AG04450 (cell line): ENCODE measurements around the gene ARG1. TPM values are rescaled to one million over a fixed set of nuclear protein-coding genes. Genes with fewer than 3 reads are reported as not detected.
A peak's percentile ranks its signal among the peaks of the same experiment; 100 is the strongest.

Experiments used
- CTCF ChIA-PET: fragments of 300-600, 350-600 bp; formaldehyde crosslinking; extraction: SDS; loops from one replicate; lab custom pipeline; 2022; ENCODE audit warnings: antibody characterized with exemption, inconsistent platforms; lab: Charles Lee
- POLR2A ChIA-PET: fragments of 350-600 bp; formaldehyde crosslinking; extraction: SDS; loops from one replicate; lab custom pipeline; 2021; ENCODE audit warnings: antibody characterized with exemption, inconsistent platforms; lab: Yijun Ruan, JAX
- DNase-seq: peaks from one replicate; pipeline ENCODE4 v3.0.0-alpha.2; 2011; ENCODE audit warnings: low read depth, low spot score
- H3K27ac ChIP-seq: one replicate; pipeline ENCODE4 v1.5.1; 2012; ENCODE audit warnings: low read depth, low read length, control low read depth
- H3K27me3 ChIP-seq: one replicate; pipeline ENCODE4 v1.6.0; 2012; ENCODE audit warnings: low read length; ENCODE audit not compliant: control insufficient read depth, insufficient read depth
- H3K4me3 ChIP-seq: 2 replicates; pipeline ENCODE4 v1.5.1; 2011; ENCODE audit warnings: mild to moderate bottlenecking, low read depth, low read length, control low read depth
- H3K9me3 ChIP-seq: 2 replicates; pipeline ENCODE4 v1.5.1; 2012; ENCODE audit warnings: low read length; ENCODE audit not compliant: control insufficient read depth, insufficient read depth
- polyA plus RNA-seq: library from polyadenylated mRNA; depleted of rRNA; stranded (reverse); fragments of >200 nt; gene quantifications from 2 replicates; pipeline ENCODE4 v1.2.3, GENCODE V29; 2011
- TF ChIP-seq, protein P1 (sequence below): IDR thresholded peaks from 2 replicates; pipeline ENCODE4 v1.5.1; 2011; ENCODE audit warnings: low read depth, low read length, control low read depth, inconsistent platforms

Gene ARG1
- polyA plus RNA-seq, 1 experiment, result not detected

GRCh38 chr6:131592935-131593334, 19.9 kb downstream of the ARG1 start:
- H3K27me3 ChIP-seq, result no peaks in the 10 kb centered on the region
- CTCF ChIA-PET, result no interaction called here
- DNase-seq, result no peak
- TF ChIP-seq, protein P1, sequence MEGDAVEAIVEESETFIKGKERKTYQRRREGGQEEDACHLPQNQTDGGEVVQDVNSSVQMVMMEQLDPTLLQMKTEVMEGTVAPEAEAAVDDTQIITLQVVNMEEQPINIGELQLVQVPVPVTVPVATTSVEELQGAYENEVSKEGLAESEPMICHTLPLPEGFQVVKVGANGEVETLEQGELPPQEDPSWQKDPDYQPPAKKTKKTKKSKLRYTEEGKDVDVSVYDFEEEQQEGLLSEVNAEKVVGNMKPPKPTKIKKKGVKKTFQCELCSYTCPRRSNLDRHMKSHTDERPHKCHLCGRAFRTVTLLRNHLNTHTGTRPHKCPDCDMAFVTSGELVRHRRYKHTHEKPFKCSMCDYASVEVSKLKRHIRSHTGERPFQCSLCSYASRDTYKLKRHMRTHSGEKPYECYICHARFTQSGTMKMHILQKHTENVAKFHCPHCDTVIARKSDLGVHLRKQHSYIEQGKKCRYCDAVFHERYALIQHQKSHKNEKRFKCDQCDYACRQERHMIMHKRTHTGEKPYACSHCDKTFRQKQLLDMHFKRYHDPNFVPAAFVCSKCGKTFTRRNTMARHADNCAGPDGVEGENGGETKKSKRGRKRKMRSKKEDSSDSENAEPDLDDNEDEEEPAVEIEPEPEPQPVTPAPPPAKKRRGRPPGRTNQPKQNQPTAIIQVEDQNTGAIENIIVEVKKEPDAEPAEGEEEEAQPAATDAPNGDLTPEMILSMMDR, result no peak
- no peaks in the 10 kb centered on the region for H3K9me3 ChIP-seq
- H3K4me3 ChIP-seq, result no peak overlapping the region
- POLR2A ChIA-PET, result no interaction called here
- no peak overlapping the region for H3K27ac ChIP-seq

- DNase-seq, result no peak
- H3K27ac ChIP-seq, result no peak overlapping the region
- POLR2A ChIA-PET, result no interaction called here
- H3K27me3 ChIP-seq, result no peaks in the 10 kb centered on the region
- H3K4me3 ChIP-seq, result no peak overlapping the region
- TF ChIP-seq, protein P1, result no peak
- CTCF ChIA-PET, result interaction anchor here (0.8 kb wide), 1 partner anchor 33 kb away, joined by 3 read pairs; no protein-coding TSS in a partner anchor
- no peaks in the 10 kb centered on the region for H3K9me3 ChIP-seq
Measured at GRCh38 chr6:131594074-131594473, 21.0 kb downstream of the ARG1 start.

GRCh38 chr6:131597446-131597845, 24.4 kb downstream of the ARG1 start:
- TF ChIP-seq, protein P1, result peak; percentile 47
- CTCF ChIA-PET, result interaction anchor here (0.6 to 3.0 kb wide), 3 partner anchors 31 to 780 kb away, joined by 3 to 13 read pairs (median 3); partner anchors contain the start of gene MED23
- no peaks in the 10 kb centered on the region for H3K9me3 ChIP-seq
- H3K27ac ChIP-seq, result no peak overlapping the region
- no peaks in the 10 kb centered on the region for H3K27me3 ChIP-seq
- DNase-seq, result no peak
- H3K4me3 ChIP-seq, result no peak overlapping the region
- POLR2A ChIA-PET, result no interaction called here

- TF ChIP-seq, protein P1, result no peak
- CTCF ChIA-PET, result interaction anchor here (0.6 to 6.5 kb wide), 2 partner anchors 27 to 1069 kb away, joined by 3 to 59 read pairs; partner anchors contain the start of gene MED23
Measured at GRCh38 chr6:131600716-131601115, 27.7 kb downstream of the ARG1 start.

GRCh38 chr6:131602781-131603312, 29.8 kb downstream of the ARG1 start:
- Histone ChIP-seq H3K27me3 (no peaks in the 10 kb centered on the region), H3K9me3 (no peaks in the 10 kb centered on the region), H3K27ac (no peak overlapping the region), H3K4me3 (no peak overlapping the region)
- DNase-seq, result peak; percentile 84
- TF ChIP-seq, protein P1, result no peak
- POLR2A ChIA-PET, result interaction anchor here (0.9 kb wide), 1 partner anchor 12 kb away, joined by 3 read pairs; no protein-coding TSS in a partner anchor
- CTCF ChIA-PET, result interaction anchor here (0.6 to 6.5 kb wide), 4 partner anchors 11 to 695 kb away, joined by 3 to 59 read pairs (median 4); partner anchors contain the start of gene MED23

More at GRCh38 chr6:131600716-131601115, 27.7 kb downstream of the ARG1 start:
- Histone ChIP-seq H3K27me3 (no peaks in the 10 kb centered on the region), H3K4me3 (no peak overlapping the region), H3K9me3 (no peaks in the 10 kb centered on the region), H3K27ac (no peak overlapping the region)
- no peak for DNase-seq
- POLR2A ChIA-PET, result no interaction called here
